Measurements from ENCODE around the gene NEDD4L. TPM values are rescaled to one million over a fixed set of nuclear protein-coding genes. Genes with fewer than 3 reads are reported as not detected.

NEDD4L gene
- total and polyA plus RNA-seq, 12 donors, result 17.8 to 110 (median 37.6) TPM

DNA sequence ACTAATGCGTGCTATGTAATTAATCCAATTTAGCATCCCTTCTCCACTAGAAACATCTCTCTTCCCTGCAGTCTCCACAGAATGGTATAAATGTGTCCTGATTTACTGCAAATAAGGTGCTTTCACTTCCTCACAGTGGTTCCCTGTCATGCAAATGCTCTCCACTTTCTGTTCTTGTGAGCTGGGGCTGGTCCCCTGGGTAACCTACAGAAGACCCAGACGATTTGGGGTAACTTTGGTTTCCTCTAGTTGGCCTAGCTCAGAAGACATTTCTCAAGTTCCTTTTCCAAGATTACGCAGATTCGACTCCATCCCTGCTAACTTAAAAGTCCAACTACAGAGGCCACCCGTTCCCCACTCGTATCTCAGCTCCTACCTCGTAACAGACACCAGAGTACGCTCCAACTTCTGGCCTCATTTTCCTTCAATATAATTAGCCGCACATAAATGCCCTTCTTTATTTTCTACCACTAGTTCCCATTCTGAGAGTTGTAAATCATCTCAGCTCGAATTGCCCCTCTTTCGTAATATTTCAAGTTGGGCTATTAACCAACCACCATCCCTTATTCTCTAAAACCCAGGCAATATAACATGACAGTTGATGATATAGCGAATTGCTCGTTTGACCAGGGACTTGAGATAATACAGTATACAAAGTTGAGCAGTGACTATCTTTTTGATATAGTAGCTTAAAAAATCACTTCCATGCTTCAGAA is 28.8 kb upstream of the NEDD4L start:
- 71 to 74% (median 72%) methylated on average over 13 of the region's 13 CpGs for WGBS, 4 donors
- Histone ChIP-seq H3K4me3 (no peak overlapping the region), H3K9me3 (replicated peaks in 1 of 3) (no peaks in the 10 kb centered on the region), H3K36me3 (replicated peaks in 1 of 2) (no peaks in the 10 kb centered on the region), H3K4me1 (replicated peaks in 1 of 2) (no peaks in the 10 kb centered on the region), H3K27me3 (no peaks in the 10 kb centered on the region), H3K27ac (no peak overlapping the region)
- DNase-seq, result peak in 1 of 7 donors; percentile 3
- no peak for TF ChIP-seq POLR2A (IDR thresholded peaks at IDR 0.05)
- TF ChIP-seq, protein P1, sequence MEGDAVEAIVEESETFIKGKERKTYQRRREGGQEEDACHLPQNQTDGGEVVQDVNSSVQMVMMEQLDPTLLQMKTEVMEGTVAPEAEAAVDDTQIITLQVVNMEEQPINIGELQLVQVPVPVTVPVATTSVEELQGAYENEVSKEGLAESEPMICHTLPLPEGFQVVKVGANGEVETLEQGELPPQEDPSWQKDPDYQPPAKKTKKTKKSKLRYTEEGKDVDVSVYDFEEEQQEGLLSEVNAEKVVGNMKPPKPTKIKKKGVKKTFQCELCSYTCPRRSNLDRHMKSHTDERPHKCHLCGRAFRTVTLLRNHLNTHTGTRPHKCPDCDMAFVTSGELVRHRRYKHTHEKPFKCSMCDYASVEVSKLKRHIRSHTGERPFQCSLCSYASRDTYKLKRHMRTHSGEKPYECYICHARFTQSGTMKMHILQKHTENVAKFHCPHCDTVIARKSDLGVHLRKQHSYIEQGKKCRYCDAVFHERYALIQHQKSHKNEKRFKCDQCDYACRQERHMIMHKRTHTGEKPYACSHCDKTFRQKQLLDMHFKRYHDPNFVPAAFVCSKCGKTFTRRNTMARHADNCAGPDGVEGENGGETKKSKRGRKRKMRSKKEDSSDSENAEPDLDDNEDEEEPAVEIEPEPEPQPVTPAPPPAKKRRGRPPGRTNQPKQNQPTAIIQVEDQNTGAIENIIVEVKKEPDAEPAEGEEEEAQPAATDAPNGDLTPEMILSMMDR (IDR thresholded peaks at IDR 0.05), result no peak
- intact Hi-C loops (cut with DNase I), result no loop called here

DNA sequence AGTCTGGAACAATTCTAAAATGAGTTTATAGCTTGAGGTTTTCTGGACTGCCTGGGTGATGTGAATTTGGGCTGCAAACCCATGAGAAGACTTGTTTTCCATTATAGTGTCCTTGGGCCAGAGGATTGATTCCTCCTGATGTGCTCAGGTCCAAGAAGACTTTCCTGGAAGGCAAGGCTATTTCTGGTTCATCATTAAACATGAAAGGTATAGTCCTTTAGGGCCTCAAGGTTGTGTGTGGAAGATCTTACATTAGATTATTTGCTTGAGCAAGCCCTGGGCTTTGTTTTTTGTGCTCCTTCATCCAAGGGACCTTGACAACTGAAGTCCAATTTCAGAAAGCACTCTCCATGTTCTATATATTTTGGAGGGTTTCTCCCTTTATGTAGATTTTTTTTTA is 26.8 kb upstream of the NEDD4L start:
- no peaks in the 10 kb centered on the region for H3K27me3 ChIP-seq
- no peak overlapping the region for H3K4me3 ChIP-seq
- TF ChIP-seq POLR2A (IDR thresholded peaks at IDR 0.05), result no peak
- TF ChIP-seq, protein P1 (IDR thresholded peaks at IDR 0.05), result no peak
- DNase-seq, result no peak
- intact Hi-C loops (cut with DNase I), result no loop called here
- no peaks in the 10 kb centered on the region for H3K36me3 ChIP-seq (replicated peaks in 1 of 2)
- no peaks in the 10 kb centered on the region for H3K4me1 ChIP-seq (replicated peaks in 1 of 2)
- no peak overlapping the region for H3K27ac ChIP-seq
- no peaks in the 10 kb centered on the region for H3K9me3 ChIP-seq (replicated peaks in 1 of 3)

DNA sequence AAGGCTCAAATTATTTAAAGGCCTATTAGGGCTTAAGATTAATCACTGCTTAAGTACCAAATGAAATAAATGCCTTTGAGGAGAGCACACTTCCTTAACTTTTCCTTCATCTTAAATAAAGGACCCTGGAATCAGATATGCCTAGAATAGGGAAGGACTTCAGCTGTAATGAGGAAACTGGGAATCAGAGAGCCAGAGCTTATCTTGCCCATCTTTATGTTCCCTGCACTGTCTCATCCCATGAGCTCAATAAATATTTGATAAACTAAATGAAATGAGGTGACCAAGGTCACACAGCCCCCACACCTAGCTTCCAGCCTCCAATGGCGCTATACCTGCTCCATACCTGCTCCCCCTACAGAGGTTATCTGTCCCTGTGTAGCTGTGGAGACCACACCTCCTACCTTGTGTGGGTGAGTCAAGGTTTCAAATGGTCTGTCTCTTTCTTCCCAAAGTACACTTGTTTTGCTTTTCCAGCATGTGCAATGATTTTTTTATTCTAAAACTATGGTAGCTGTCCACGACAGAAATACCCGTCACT is 23.4 kb upstream of the NEDD4L start:
- no peak for DNase-seq
- intact Hi-C loops (cut with DNase I), result no loop called here
- WGBS, 4 donors, result 90 to 98% (median 93%) methylated on average over 3 of the region's 3 CpGs

DNA sequence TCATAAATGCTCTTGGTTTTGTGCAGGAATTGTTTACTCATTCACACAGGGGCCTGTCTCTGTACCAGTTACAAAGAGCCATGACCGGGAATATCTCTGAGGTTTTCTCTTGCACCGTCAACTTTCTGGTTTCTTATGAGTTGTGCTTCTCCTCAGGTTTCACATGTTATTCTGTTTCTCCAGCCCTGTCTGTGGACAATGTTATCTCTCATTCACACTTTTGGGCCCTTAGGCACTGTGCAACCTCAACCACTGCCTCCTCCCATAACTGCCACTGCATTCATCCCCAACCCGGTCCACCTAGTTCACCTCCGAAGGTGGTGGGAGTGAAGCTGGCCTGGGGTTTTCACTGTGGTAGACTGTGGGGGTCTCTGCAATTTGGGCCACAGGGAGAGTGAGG is 22.5 kb upstream of the NEDD4L start:
- H3K27ac ChIP-seq, result no peak overlapping the region
- WGBS, 4 donors, result 89 to 97% (median 95%) methylated on average over 4 of the region's 4 CpGs
- TF ChIP-seq POLR2A (IDR thresholded peaks at IDR 0.05), result no peak
- TF ChIP-seq, protein P1 (IDR thresholded peaks at IDR 0.05), result no peak
- H3K4me3 ChIP-seq, result no peak overlapping the region
- no peaks in the 10 kb centered on the region for H3K27me3 ChIP-seq
- H3K36me3 ChIP-seq (replicated peaks in 1 of 2), result no peaks in the 10 kb centered on the region
- DNase-seq, result no peak
- H3K9me3 ChIP-seq (replicated peaks in 1 of 3), result no peaks in the 10 kb centered on the region
- no peaks in the 10 kb centered on the region for H3K4me1 ChIP-seq (replicated peaks in 1 of 2)
- intact Hi-C loops (cut with DNase I), result no loop called here

More for the DNA sequence above, 23.4 kb upstream of the NEDD4L start:
- Histone ChIP-seq H3K4me3 (no peak overlapping the region), H3K27ac (no peak overlapping the region), H3K4me1 (replicated peaks in 1 of 2) (no peaks in the 10 kb centered on the region), H3K27me3 (no peaks in the 10 kb centered on the region), H3K36me3 (replicated peaks in 1 of 2) (no peaks in the 10 kb centered on the region), H3K9me3 (replicated peaks in 1 of 3) (no peaks in the 10 kb centered on the region)
- TF ChIP-seq, protein P1 (IDR thresholded peaks at IDR 0.05), result no peak
- no peak for TF ChIP-seq POLR2A (IDR thresholded peaks at IDR 0.05)

Data from adrenal gland (tissue), 12 donors.